GM12875 (cell line): ENCODE data around the gene TECTA.
"Not testable (repeated sequence)": the region's sequence is repeated elsewhere in the genome, so short reads cannot be mapped to it uniquely, and the experiment has no call there.

ENCODE experiments used
- H3K4me3 ChIP-seq: one replicate; pipeline ENCODE4 v1.5.1; 2011; ENCODE audit warnings: low read depth, low read length, control low read depth
- TF ChIP-seq, protein P1 (sequence below): IDR thresholded peaks from 2 replicates; pipeline ENCODE4 v1.5.1; 2011; ENCODE audit warnings: low read depth, mild to moderate bottlenecking, control low read depth, inconsistent platforms, low read length, moderate library complexity, borderline replicate concordance; ENCODE audit not compliant: insufficient read depth

The TECTA gene

GRCh38 chr11:121226415-121227263 lies 125.6 kb downstream of the TECTA start:
- TF ChIP-seq, protein P1, sequence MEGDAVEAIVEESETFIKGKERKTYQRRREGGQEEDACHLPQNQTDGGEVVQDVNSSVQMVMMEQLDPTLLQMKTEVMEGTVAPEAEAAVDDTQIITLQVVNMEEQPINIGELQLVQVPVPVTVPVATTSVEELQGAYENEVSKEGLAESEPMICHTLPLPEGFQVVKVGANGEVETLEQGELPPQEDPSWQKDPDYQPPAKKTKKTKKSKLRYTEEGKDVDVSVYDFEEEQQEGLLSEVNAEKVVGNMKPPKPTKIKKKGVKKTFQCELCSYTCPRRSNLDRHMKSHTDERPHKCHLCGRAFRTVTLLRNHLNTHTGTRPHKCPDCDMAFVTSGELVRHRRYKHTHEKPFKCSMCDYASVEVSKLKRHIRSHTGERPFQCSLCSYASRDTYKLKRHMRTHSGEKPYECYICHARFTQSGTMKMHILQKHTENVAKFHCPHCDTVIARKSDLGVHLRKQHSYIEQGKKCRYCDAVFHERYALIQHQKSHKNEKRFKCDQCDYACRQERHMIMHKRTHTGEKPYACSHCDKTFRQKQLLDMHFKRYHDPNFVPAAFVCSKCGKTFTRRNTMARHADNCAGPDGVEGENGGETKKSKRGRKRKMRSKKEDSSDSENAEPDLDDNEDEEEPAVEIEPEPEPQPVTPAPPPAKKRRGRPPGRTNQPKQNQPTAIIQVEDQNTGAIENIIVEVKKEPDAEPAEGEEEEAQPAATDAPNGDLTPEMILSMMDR: no peak
- H3K4me3 ChIP-seq: no peak overlapping the region

DNA sequence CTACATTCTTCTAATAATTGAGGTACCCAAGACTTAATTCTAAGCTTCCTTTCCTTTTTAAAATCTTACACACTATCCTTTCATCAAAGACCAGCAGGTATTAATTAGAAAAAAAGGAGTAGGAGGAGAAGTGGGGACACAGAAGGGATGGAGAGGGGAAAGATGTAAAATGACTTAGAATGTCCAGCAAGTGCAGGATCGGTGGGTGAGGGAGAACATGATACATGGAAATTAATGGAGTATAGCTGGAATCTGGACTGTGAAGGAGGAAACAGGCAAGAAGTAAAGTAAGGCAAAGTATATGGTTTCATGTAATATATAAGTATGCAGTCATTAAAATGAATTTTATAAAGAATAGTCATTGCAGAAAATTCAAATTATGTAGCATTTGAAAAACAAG lies 127.8 kb downstream of the TECTA start:
- H3K4me3 ChIP-seq: no peak overlapping the region
- TF ChIP-seq, protein P1: no peak

- H3K4me3 ChIP-seq: no peak overlapping the region
- TF ChIP-seq, protein P1: no peak
Observed at GRCh38 chr11:121229495-121230215, 128.6 kb downstream of the TECTA start.

- TF ChIP-seq, protein P1: no peak
- H3K4me3 ChIP-seq: no peak overlapping the region
Observed at GRCh38 chr11:121231576-121232278, 130.7 kb downstream of the TECTA start.

DNA sequence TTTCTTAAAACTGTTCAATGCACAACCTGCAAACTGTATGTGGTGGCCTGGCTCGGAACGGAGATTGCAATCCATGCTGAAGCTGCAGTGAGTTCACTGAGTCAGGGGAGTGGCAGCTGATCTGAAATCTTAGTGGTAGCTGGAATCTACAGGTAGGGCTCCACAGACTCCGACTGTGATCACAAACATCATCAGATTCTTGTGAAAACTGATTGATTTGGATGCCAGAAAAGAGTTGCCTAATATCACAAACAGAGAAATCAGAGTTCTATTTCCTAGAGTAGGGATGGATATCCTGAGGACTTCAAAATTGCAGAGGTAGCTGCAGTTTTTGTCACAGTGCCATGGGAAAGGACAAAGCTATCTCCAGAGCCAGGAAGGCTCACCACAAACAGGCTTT lies 134.0 kb downstream of the TECTA start:
- TF ChIP-seq, protein P1: no peak
- H3K4me3 ChIP-seq: no peak overlapping the region

- TF ChIP-seq, protein P1: no peak
- H3K4me3 ChIP-seq: no peak overlapping the region
Observed at GRCh38 chr11:121236115-121237001, 135.3 kb downstream of the TECTA start.

GRCh38 chr11:121237247-121237646 lies 136.2 kb downstream of the TECTA start:
- H3K4me3 ChIP-seq: not testable (repeated sequence)
